GM19023 (cell line): ENCODE data around the gene CROCC.

ENCODE experiments used
- ATAC-seq: cut with Tn5 transposase; IDR thresholded peaks from one replicate; pipeline ENCODE4 v1.9.1; 2021; ENCODE audit warnings: mild to moderate bottlenecking, moderate library complexity; ENCODE audit not compliant: unreplicated experiment

The CROCC gene

GRCh38 chr1:16967095-16967575 is 45.4 kb downstream of the CROCC start:
- ATAC-seq: no peak

GRCh38 chr1:16967962-16968361 is 46.2 kb downstream of the CROCC start:
- ATAC-seq: no peak

GRCh38 chr1:16968372-16968771 is 46.6 kb downstream of the CROCC start:
- no peak for ATAC-seq

GRCh38 chr1:16969057-16969611 is 47.4 kb downstream of the CROCC start:
- ATAC-seq: no peak

GRCh38 chr1:16969651-16970050 is 47.9 kb downstream of the CROCC start:
- no peak for ATAC-seq

GRCh38 chr1:16970132-16970910 is 48.6 kb downstream of the CROCC start:
- no peak for ATAC-seq

- ATAC-seq: no peak
These were observed 49.8 kb downstream of the CROCC start for GRCh38 chr1:16971341-16972188.

GRCh38 chr1:16972189-16972895 is 50.6 kb downstream of the CROCC start:
- ATAC-seq: no peak

- no peak for ATAC-seq
These were observed 51.5 kb downstream of the CROCC start for GRCh38 chr1:16973215-16973614.

GRCh38 chr1:16975211-16975610 is 53.5 kb downstream of the CROCC start:
- no peak for ATAC-seq

GRCh38 chr1:16975838-16976237 is 54.1 kb downstream of the CROCC start:
- no peak for ATAC-seq

GRCh38 chr1:16976966-16977365 is 55.2 kb downstream of the CROCC start:
- no peak for ATAC-seq

- ATAC-seq: no peak
These were observed 55.6 kb downstream of the CROCC start for GRCh38 chr1:16977377-16977776.

- no peak for ATAC-seq
These were observed 56.4 kb downstream of the CROCC start for GRCh38 chr1:16978139-16978538.

GRCh38 chr1:16978567-16979474 is 57.1 kb downstream of the CROCC start:
- no peak for ATAC-seq

- no peak for ATAC-seq
These were observed 58.0 kb downstream of the CROCC start for GRCh38 chr1:16979475-16980327.

- ATAC-seq: no peak
These were observed 58.9 kb downstream of the CROCC start, which contains the start of gene MFAP2 for GRCh38 chr1:16980473-16981268. MFAP2 (minus strand) TSS chr1:16980620; CDS start chr1:16978273, 2,347 bp downstream.

- no peak for ATAC-seq
These were observed 59.6 kb downstream of the CROCC start for GRCh38 chr1:16981269-16981849.
